ENCODE data around the gene DCBLD2. TPM values are rescaled to one million over a fixed set of nuclear protein-coding genes. Genes with fewer than 3 reads are reported as not detected.

Gene DCBLD2
- total RNA-seq, 1 donor from 2014 or later: 51.2 TPM

- Mint-ChIP-seq H3K27me3 (no peaks in the 10 kb centered on the region), H3K4me3 (no peak overlapping the region), H3K36me3 (peaks cover 46% of the 10 kb centered on the region), H3K9me3 (no peaks in the 10 kb centered on the region), H3K27ac (no peak overlapping the region), H3K4me1 (ENCODE audit: unreplicated experiment) (no peaks in the 10 kb centered on the region)
- DNase-seq (ENCODE audit: extremely low spot score, unreplicated experiment): no peak
- TF ChIP-seq CTCF (conservative IDR thresholded peaks at IDR 0.05): no peak
Measured at GRCh38 chr3:98805571-98805970, 95.9 kb downstream of the DCBLD2 start.

GRCh38 chr3:98801043-98801747 is 100.3 kb downstream of the DCBLD2 start:
- DNase-seq (ENCODE audit: extremely low spot score, unreplicated experiment): no peak
- H3K36me3 Mint-ChIP-seq: peaks cover 31% of the 10 kb centered on the region
- no peak overlapping the region for H3K27ac Mint-ChIP-seq

GRCh38 chr3:98800401-98800800 is 101.1 kb downstream of the DCBLD2 start:
- Mint-ChIP-seq H3K9me3 (no peaks in the 10 kb centered on the region), H3K4me3 (no peak overlapping the region), H3K27me3 (no peaks in the 10 kb centered on the region), H3K36me3 (peaks cover 26% of the 10 kb centered on the region), H3K27ac (no peak overlapping the region), H3K4me1 (ENCODE audit: unreplicated experiment) (no peaks in the 10 kb centered on the region)
- no peak for TF ChIP-seq CTCF (conservative IDR thresholded peaks at IDR 0.05)
- DNase-seq (ENCODE audit: extremely low spot score, unreplicated experiment): no peak

More at GRCh38 chr3:98801043-98801747, 100.3 kb downstream of the DCBLD2 start:
- H3K27me3 Mint-ChIP-seq: no peaks in the 10 kb centered on the region
- no peaks in the 10 kb centered on the region for H3K9me3 Mint-ChIP-seq
- no peaks in the 10 kb centered on the region for H3K4me1 Mint-ChIP-seq (ENCODE audit: unreplicated experiment)
- TF ChIP-seq CTCF (conservative IDR thresholded peaks at IDR 0.05): peak; percentile 27
- no peak overlapping the region for H3K4me3 Mint-ChIP-seq

GRCh38 chr3:98799479-98799878 is 102.0 kb downstream of the DCBLD2 start:
- peaks cover 26% of the 10 kb centered on the region for H3K36me3 Mint-ChIP-seq
- H3K4me1 Mint-ChIP-seq (ENCODE audit: unreplicated experiment): no peaks in the 10 kb centered on the region
- TF ChIP-seq CTCF (conservative IDR thresholded peaks at IDR 0.05): no peak
- no peak overlapping the region for H3K4me3 Mint-ChIP-seq
- DNase-seq (ENCODE audit: extremely low spot score, unreplicated experiment): no peak
- no peaks in the 10 kb centered on the region for H3K9me3 Mint-ChIP-seq
- no peaks in the 10 kb centered on the region for H3K27me3 Mint-ChIP-seq
- H3K27ac Mint-ChIP-seq: no peak overlapping the region

GRCh38 chr3:98798820-98799219 is 102.7 kb downstream of the DCBLD2 start:
- H3K36me3 Mint-ChIP-seq: peaks cover 29% of the 10 kb centered on the region
- H3K27ac Mint-ChIP-seq: no peak overlapping the region
- H3K27me3 Mint-ChIP-seq: no peaks in the 10 kb centered on the region

More at GRCh38 chr3:98798820-98799219, 102.7 kb downstream of the DCBLD2 start:
- no peaks in the 10 kb centered on the region for H3K9me3 Mint-ChIP-seq
- H3K4me1 Mint-ChIP-seq (ENCODE audit: unreplicated experiment): no peaks in the 10 kb centered on the region
- no peak for TF ChIP-seq CTCF (conservative IDR thresholded peaks at IDR 0.05)
- DNase-seq (ENCODE audit: extremely low spot score, unreplicated experiment): no peak
- H3K4me3 Mint-ChIP-seq: no peak overlapping the region

Data from type B pancreatic cell (in vitro differentiated cells).